ENCODE results near the gene COL20A1.

The COL20A1 gene

DNA sequence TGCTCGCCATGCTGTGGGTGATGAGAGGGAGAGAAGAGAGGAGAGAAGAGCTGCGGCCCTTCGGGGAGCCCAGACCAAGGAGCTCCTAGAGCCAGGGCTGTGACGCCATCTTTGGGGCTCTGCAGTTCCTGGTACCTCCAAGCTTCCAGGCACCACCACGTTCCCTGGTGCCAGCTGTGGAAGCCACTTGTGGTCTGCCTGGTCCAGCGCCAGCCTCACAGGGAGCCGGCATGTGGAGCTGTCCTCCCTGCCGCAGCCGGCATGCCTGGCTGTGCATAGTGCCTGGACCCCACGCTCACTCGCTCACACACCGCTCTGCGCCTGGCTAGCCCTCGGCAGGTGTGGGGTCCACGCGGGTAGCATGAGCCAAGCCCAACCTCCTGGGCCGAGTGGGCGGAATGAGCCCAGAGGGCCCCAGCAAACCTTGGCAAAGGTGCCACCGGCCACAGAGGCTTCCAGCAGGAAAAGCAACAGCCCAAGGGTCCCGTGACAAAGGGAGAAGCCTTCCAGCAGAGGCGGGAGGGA is 87.4 kb downstream of the COL20A1 start (continued):
- TF ChIP-seq ZNF707 (tag by site-specific recombination; IDR thresholded peaks at IDR 0.05) = no peak

DNA sequence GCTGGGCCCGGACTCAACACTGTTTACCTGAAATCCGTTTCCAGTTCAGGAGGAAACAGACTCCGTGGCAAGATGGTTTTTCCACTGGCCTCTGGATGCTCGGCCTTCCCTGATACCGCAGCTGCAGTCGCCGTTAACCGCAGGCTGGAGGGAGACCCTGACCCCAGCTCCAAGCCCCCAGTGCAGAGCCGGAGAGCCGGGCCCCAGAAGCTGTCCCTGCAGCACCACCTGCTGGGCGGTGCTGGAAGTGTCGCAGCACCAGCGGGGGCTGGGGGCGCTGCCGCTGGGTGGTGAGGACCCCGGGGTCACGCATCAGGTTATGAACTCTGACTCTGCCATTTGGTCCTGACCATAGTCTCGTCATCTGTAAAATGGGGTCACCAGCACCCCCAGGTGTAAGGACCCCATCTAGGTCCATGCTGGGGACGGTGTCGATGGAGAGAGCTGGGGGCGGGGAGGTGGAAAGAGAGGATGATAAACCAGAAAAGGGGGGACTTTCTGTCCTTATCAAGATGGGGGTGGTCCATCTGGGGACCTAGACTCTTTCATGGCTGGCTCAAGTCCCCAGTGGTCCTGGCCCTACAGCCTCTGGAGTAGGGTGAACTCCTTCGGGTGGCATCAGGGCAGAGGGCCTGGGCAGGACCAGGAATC is 88.9 kb downstream of the COL20A1 start:
- ChIA-PET CTCF (interaction anchor here (0.5 to 7.3 kb wide), 28 partner anchors 8 to 200 kb away, joined by 3 to 89 read pairs (median 4); no protein-coding TSS in a partner anchor), POLR2A (no interaction called here)
- no peak overlapping the region for H3K4me3 ChIP-seq (ENCODE audit: low read depth, low read length)
- no peaks in the 10 kb centered on the region for H3K36me3 ChIP-seq (ENCODE audit: control insufficient read depth in 2 of 2, insufficient read depth in 1 of 2, low read length in 2 of 2)
- H3K4me1 ChIP-seq (ENCODE audit: control insufficient read depth, insufficient read depth, low read length) = no peaks in the 10 kb centered on the region
- H3K27ac ChIP-seq (ENCODE audit: extremely low read depth, low read depth, low read length) = no peak overlapping the region
- H3K9me3 ChIP-seq (ENCODE audit: control insufficient read depth, insufficient read depth, low read depth, low read length) = no peaks in the 10 kb centered on the region
- no peak for TF ChIP-seq ZNF501 (tag by site-specific recombination; IDR thresholded peaks at IDR 0.05)
- TF ChIP-seq TCF7L2 (IDR thresholded peaks at IDR 0.05; ENCODE audit: borderline replicate concordance, low read depth, low read length) = no peak
- TF ChIP-seq ZNF792 (tag by site-specific recombination; IDR thresholded peaks at IDR 0.05) = no peak
- no peak for TF ChIP-seq ZNF404 (tag by site-specific recombination; IDR thresholded peaks at IDR 0.05)
- no peak for TF ChIP-seq ZNF239 (tag by site-specific recombination; IDR thresholded peaks at IDR 0.05)
- peak; percentile 41; the same call in 1 of the 2 replicates for TF ChIP-seq ZFP69B (tag by site-specific recombination; IDR thresholded peaks at IDR 0.05)
- TF ChIP-seq, protein P1, sequence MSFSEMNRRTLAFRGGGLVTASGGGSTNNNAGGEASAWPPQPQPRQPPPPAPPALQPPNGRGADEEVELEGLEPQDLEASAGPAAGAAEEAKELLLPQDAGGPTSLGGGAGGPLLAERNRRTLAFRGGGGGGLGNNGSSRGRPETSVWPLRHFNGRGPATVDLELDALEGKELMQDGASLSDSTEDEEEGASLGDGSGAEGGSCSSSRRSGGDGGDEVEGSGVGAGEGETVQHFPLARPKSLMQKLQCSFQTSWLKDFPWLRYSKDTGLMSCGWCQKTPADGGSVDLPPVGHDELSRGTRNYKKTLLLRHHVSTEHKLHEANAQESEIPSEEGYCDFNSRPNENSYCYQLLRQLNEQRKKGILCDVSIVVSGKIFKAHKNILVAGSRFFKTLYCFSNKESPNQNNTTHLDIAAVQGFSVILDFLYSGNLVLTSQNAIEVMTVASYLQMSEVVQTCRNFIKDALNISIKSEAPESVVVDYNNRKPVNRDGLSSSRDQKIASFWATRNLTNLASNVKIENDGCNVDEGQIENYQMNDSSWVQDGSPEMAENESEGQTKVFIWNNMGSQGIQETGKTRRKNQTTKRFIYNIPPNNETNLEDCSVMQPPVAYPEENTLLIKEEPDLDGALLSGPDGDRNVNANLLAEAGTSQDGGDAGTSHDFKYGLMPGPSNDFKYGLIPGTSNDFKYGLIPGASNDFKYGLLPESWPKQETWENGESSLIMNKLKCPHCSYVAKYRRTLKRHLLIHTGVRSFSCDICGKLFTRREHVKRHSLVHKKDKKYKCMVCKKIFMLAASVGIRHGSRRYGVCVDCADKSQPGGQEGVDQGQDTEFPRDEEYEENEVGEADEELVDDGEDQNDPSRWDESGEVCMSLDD (tag by site-specific recombination; IDR thresholded peaks at IDR 0.05) = peak; percentile 92
- TF ChIP-seq ZNF202 (tag by site-specific recombination; IDR thresholded peaks at IDR 0.05; ENCODE audit: borderline replicate concordance) = no peak
- TF ChIP-seq ZNF530 (tag by site-specific recombination; IDR thresholded peaks at IDR 0.05; ENCODE audit: low read depth) = no peak
- no peak for TF ChIP-seq ZNF658 (tag by site-specific recombination; IDR thresholded peaks at IDR 0.05)
- TF ChIP-seq, protein P2, sequence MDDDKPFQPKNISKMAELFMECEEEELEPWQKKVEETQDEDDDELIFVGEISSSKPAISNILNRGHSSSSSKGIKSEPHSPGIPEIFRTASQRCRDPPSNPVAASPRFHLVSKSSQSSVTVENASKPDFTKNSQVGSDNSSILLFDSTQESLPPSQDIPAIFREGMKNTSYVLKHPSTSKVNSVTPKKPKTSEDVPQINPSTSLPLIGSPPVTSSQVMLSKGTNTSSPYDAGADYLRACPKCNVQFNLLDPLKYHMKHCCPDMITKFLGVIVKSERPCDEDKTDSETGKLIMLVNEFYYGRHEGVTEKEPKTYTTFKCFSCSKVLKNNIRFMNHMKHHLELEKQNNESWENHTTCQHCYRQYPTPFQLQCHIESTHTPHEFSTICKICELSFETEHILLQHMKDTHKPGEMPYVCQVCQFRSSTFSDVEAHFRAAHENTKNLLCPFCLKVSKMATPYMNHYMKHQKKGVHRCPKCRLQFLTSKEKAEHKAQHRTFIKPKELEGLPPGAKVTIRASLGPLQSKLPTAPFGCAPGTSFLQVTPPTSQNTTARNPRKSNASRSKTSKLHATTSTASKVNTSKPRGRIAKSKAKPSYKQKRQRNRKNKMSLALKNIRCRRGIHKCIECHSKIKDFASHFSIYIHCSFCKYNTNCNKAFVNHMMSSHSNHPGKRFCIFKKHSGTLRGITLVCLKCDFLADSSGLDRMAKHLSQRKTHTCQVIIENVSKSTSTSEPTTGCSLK (tag by site-specific recombination; IDR thresholded peaks at IDR 0.05) = no peak
- TF ChIP-seq, protein P3, sequence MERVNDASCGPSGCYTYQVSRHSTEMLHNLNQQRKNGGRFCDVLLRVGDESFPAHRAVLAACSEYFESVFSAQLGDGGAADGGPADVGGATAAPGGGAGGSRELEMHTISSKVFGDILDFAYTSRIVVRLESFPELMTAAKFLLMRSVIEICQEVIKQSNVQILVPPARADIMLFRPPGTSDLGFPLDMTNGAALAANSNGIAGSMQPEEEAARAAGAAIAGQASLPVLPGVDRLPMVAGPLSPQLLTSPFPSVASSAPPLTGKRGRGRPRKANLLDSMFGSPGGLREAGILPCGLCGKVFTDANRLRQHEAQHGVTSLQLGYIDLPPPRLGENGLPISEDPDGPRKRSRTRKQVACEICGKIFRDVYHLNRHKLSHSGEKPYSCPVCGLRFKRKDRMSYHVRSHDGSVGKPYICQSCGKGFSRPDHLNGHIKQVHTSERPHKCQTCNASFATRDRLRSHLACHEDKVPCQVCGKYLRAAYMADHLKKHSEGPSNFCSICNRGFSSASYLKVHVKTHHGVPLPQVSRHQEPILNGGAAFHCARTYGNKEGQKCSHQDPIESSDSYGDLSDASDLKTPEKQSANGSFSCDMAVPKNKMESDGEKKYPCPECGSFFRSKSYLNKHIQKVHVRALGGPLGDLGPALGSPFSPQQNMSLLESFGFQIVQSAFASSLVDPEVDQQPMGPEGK (tag by site-specific recombination; IDR thresholded peaks at IDR 0.05) = peak; percentile 90
- 0 out of 2 replicates have a peak, but pooled peaks have one; percentile 47 for TF ChIP-seq ZNF2 (tag by site-specific recombination; IDR thresholded peaks at IDR 0.05)
- TF ChIP-seq, protein P4, sequence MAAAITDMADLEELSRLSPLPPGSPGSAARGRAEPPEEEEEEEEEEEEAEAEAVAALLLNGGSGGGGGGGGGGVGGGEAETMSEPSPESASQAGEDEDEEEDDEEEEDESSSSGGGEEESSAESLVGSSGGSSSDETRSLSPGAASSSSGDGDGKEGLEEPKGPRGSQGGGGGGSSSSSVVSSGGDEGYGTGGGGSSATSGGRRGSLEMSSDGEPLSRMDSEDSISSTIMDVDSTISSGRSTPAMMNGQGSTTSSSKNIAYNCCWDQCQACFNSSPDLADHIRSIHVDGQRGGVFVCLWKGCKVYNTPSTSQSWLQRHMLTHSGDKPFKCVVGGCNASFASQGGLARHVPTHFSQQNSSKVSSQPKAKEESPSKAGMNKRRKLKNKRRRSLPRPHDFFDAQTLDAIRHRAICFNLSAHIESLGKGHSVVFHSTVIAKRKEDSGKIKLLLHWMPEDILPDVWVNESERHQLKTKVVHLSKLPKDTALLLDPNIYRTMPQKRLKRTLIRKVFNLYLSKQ (tag by site-specific recombination; IDR thresholded peaks at IDR 0.05; ENCODE audit: borderline replicate concordance) = no peak
- TF ChIP-seq ZNF514 (tag by site-specific recombination; IDR thresholded peaks at IDR 0.05) = no peak
- TF ChIP-seq, protein P5, sequence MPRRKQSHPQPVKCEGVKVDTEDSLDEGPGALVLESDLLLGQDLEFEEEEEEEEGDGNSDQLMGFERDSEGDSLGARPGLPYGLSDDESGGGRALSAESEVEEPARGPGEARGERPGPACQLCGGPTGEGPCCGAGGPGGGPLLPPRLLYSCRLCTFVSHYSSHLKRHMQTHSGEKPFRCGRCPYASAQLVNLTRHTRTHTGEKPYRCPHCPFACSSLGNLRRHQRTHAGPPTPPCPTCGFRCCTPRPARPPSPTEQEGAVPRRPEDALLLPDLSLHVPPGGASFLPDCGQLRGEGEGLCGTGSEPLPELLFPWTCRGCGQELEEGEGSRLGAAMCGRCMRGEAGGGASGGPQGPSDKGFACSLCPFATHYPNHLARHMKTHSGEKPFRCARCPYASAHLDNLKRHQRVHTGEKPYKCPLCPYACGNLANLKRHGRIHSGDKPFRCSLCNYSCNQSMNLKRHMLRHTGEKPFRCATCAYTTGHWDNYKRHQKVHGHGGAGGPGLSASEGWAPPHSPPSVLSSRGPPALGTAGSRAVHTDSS (tag by site-specific recombination; IDR thresholded peaks at IDR 0.05) = no peak
- TF ChIP-seq, protein P6, sequence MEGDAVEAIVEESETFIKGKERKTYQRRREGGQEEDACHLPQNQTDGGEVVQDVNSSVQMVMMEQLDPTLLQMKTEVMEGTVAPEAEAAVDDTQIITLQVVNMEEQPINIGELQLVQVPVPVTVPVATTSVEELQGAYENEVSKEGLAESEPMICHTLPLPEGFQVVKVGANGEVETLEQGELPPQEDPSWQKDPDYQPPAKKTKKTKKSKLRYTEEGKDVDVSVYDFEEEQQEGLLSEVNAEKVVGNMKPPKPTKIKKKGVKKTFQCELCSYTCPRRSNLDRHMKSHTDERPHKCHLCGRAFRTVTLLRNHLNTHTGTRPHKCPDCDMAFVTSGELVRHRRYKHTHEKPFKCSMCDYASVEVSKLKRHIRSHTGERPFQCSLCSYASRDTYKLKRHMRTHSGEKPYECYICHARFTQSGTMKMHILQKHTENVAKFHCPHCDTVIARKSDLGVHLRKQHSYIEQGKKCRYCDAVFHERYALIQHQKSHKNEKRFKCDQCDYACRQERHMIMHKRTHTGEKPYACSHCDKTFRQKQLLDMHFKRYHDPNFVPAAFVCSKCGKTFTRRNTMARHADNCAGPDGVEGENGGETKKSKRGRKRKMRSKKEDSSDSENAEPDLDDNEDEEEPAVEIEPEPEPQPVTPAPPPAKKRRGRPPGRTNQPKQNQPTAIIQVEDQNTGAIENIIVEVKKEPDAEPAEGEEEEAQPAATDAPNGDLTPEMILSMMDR (tag by site-specific recombination; IDR thresholded peaks at IDR 0.05) = peak; percentile 86
- peak; percentile 43; the same call in 1 of the 2 replicates for TF ChIP-seq ZNF335 (tag by site-specific recombination; conservative IDR thresholded peaks at IDR 0.05)
- no peak for TF ChIP-seq ZNF624 (tag by site-specific recombination; IDR thresholded peaks at IDR 0.05)
- peak; percentile 68; the same call in 1 of the 2 replicates for TF ChIP-seq ZBTB7A (tag by site-specific recombination; IDR thresholded peaks at IDR 0.05; ENCODE audit: low read depth)

Measured in HEK293 (cell line).